K562 (cell line): ENCODE measurements around the gene NPDC1. TPM values are rescaled to one million over a fixed set of nuclear protein-coding genes. Genes with fewer than 3 reads are reported as not detected.
A peak's percentile ranks its signal among the peaks of the same experiment; 100 is the strongest.

Experiments
- ARID3B ChIP-seq: fragments of 250-450 bp; sonication (Bioruptor Pico); IDR thresholded peaks from 2 replicates; pipeline ENCODE4 v1.4.0; 2020; ENCODE audit warnings: borderline replicate concordance
- E2F6 ChIP-seq, 2 experiments: IDR thresholded peaks; 2 replicates each; pipeline ENCODE4 v1.6.1; 2011; ENCODE audit warnings: borderline replicate concordance in 1 of 2, control low read depth in 1 of 2, low read depth in 1 of 2, low read length in 1 of 2, mild to moderate bottlenecking in 1 of 2, mixed read lengths in 1 of 2, moderate library complexity in 1 of 2; ENCODE audit not compliant: insufficient read depth in 1 of 2, insufficient read length in 1 of 2, poor library complexity in 1 of 2, severe bottlenecking in 1 of 2; ENCODE audit errors: extremely low read depth in 1 of 2
- EP400 ChIP-seq: fragments of 450-650 bp; IDR thresholded peaks from 2 replicates; pipeline ENCODE4 v1.6.1; 2017; ENCODE audit warnings: antibody characterized with exemption, mild to moderate bottlenecking, moderate library complexity
- HDGF ChIP-seq: fragments of 450-650 bp; IDR thresholded peaks from 2 replicates; pipeline ENCODE4 v1.6.1; 2016
- HMBOX1 ChIP-seq: sonication (generic); IDR thresholded peaks from 2 replicates; pipeline ENCODE4 v1.6.1; 2016
- MAZ ChIP-seq, 2 experiments: fragments of 450-650 bp in 1 of 2; sonication (generic) in 1 of 2; formaldehyde crosslinking; IDR thresholded peaks in 1 of 2; conservative IDR thresholded peaks in 1 of 2; 2 replicates each; pipeline versions ENCODE4 v1.4.0 to v1.5.0; 2020; ENCODE audit warnings: mild to moderate bottlenecking in 1 of 2, missing genetic modification reagents in 1 of 2
- NBN ChIP-seq: fragments of 450-650 bp; IDR thresholded peaks from 2 replicates; pipeline ENCODE4 v1.6.1; 2016; ENCODE audit warnings: low read depth, mild to moderate bottlenecking
- SIN3A ChIP-seq, 2 experiments: fragments of 150-350 bp in 1 of 2; IDR thresholded peaks; 2 replicates each; pipeline ENCODE4 v1.6.1; 2011 to 2016; ENCODE audit warnings: borderline replicate concordance in 2 of 2, low read depth in 2 of 2, low read length in 2 of 2, mild to moderate bottlenecking in 2 of 2, moderate library complexity in 2 of 2; ENCODE audit not compliant: control insufficient read depth in 1 of 2
- SP1 ChIP-seq: sonication (generic); formaldehyde crosslinking; IDR thresholded peaks from 2 replicates; pipeline ENCODE4 v1.8.1; 2022; ENCODE audit warnings: mild to moderate bottlenecking, missing genetic modification reagents
- SRF ChIP-seq, 2 experiments: fragments of 250-450, 450-650 bp in 1 of 2; sonication (Bioruptor Pico) in 1 of 2; sonication (generic) in 1 of 2; formaldehyde crosslinking; IDR thresholded peaks; 2 replicates each; pipeline versions ENCODE4 v1.5.0 to v1.5.1; 2020 to 2022; ENCODE audit warnings: mild to moderate bottlenecking in 1 of 2, missing genetic modification reagents in 1 of 2
- TCF15 ChIP-seq: fragments of 250-450 bp; sonication (Bioruptor Pico); IDR thresholded peaks from 2 replicates; pipeline ENCODE4 v1.8.0; 2022; ENCODE audit warnings: moderate library complexity, mild to moderate bottlenecking, inconsistent platforms
- TEAD2 ChIP-seq: fragments of 450-650 bp; IDR thresholded peaks from 2 replicates; pipeline ENCODE4 v1.6.1; 2016; ENCODE audit warnings: missing genetic modification characterization, control low read depth, missing compliant biosample characterization
- TEAD4 ChIP-seq, 2 experiments: sonication (generic) in 1 of 2; formaldehyde crosslinking in 1 of 2; IDR thresholded peaks; 2 replicates each; pipeline versions ENCODE4 v1.6.1 to v1.8.0; 2012 to 2022; ENCODE audit warnings: borderline replicate concordance in 1 of 2, inconsistent platforms in 1 of 2, low read length in 1 of 2, mild to moderate bottlenecking in 1 of 2, missing genetic modification reagents in 1 of 2
- VEZF1 ChIP-seq: fragments of 200-800 bp; sonication (Bioruptor generic); IDR thresholded peaks from 2 replicates; pipeline ENCODE4 v1.6.1; 2017; ENCODE audit warnings: missing genetic modification characterization, missing compliant biosample characterization
- WHSC1 ChIP-seq: IDR thresholded peaks from one replicate; pipeline ENCODE4 v1.6.1; 2012; ENCODE audit warnings: low read length, control low read depth, inconsistent platforms
- ZNF143 ChIP-seq: sonication (generic); formaldehyde crosslinking; IDR thresholded peaks from 2 replicates; pipeline ENCODE4 v1.9.0; 2022; ENCODE audit warnings: mild to moderate bottlenecking, missing genetic modification reagents
- ZNF23 ChIP-seq: fragments of 250-450 bp; sonication (Bioruptor Pico); IDR thresholded peaks from 2 replicates; pipeline ENCODE4 v1.4.0; 2020; ENCODE audit warnings: mild to moderate bottlenecking
- ZNF24 ChIP-seq: fragments of 450-650 bp; IDR thresholded peaks from 2 replicates; pipeline ENCODE4 v1.6.1; 2016
- polyA plus RNA-seq, 8 experiments: library from polyadenylated mRNA; depleted of rRNA in 4 of 8; stranded (reverse) in 5 of 8; unstranded in 3 of 8; fragments of >200 nt; fragmentation: Nextera tagmentation in 2 of 8; fragmentation: Illumina TruSeq in 1 of 8; extraction: Ambion mirVana in 2 of 8; extraction: Trizol in 1 of 8; gene quantifications; 2 replicates each; pipeline versions ENCODE4 v1.2.1 to v1.2.3, GENCODE V29; 2011 to 2014; ENCODE audit warnings: inconsistent platforms in 1 of 8, missing spikeins in 1 of 8
- total RNA-seq, 7 experiments: library from RNA; depleted of rRNA in 6 of 7; stranded (reverse); fragments of >200 nt in 6 of 7; fragmentation: Illumina TruSeq in 2 of 7; extraction: Trizol in 2 of 7; gene quantifications; 2 replicates each; pipeline versions ENCODE4 v1.2.1 to v1.2.3, GENCODE V29; 2011 to 2021; ENCODE audit warnings: low replicate concordance in 1 of 7

Gene NPDC1
- total and polyA plus RNA-seq, 9 of the 15 experiments (the other 6 are each of a cell fraction or from before 2014, with no cell fraction given) = 0.06 to 2.1 (median 0.53) TPM; not detected in 3

- TF ChIP-seq ZNF143 (CRISPR knock-in tag) = peak; percentile 54; the same call in 1 of the 2 replicates
- TF ChIP-seq ZNF24 = no peak
- no peak for TF ChIP-seq SIN3A (IDR thresholded peaks at IDR 0.05; ENCODE audit: borderline replicate concordance in 2 of 2, control insufficient read depth in 1 of 2, low read depth in 2 of 2, low read length in 2 of 2)
- no peak for TF ChIP-seq E2F6 (IDR thresholded peaks at IDR 0.05; ENCODE audit: borderline replicate concordance in 1 of 2, extremely low read depth in 1 of 2, insufficient read depth in 1 of 2, insufficient read length in 1 of 2, low read depth in 1 of 2, low read length in 1 of 2, poor library complexity in 1 of 2, severe bottlenecking in 1 of 2)
- no peak; the same call in 1 of the 2 replicates for TF ChIP-seq SP1 (CRISPR knock-in tag)
- TF ChIP-seq WHSC1 = no peak
- TF ChIP-seq HDGF = no peak
- no peak for TF ChIP-seq TEAD4 (IDR thresholded peaks at IDR 0.05; ENCODE audit: low read length)
- TF ChIP-seq TEAD4 (CRISPR knock-in tag; IDR thresholded peaks at IDR 0.05; ENCODE audit: borderline replicate concordance) = no peak
- TF ChIP-seq MAZ (CRISPR knock-in tag; conservative IDR thresholded peaks at IDR 0.05 in 1 of 2, IDR thresholded peaks at IDR 0.05 in 1 of 2) = peak; percentile 44 to 64; a peak in 3 of 4 replicates
- no peak for TF ChIP-seq EP400
- no peak for TF ChIP-seq NBN
- TF ChIP-seq VEZF1 = no peak; the same call in 1 of the 2 replicates
- TF ChIP-seq TEAD2 (tag) = no peak
- no peak for TF ChIP-seq HMBOX1
- TF ChIP-seq SRF (CRISPR knock-in tag; IDR thresholded peaks at IDR 0.05) = no peak
- no peak for TF ChIP-seq TCF15
- TF ChIP-seq ZNF23 (CRISPR knock-in tag) = no peak
- no peak for TF ChIP-seq ARID3B (CRISPR knock-in tag)
Measured at GRCh38 chr9:137029058-137029936, 16.7 kb downstream of the NPDC1 start (continued).
